Erythroblast (primary cell): ENCODE data around the gene AP1G2.
A peak's percentile ranks its signal among the peaks of the same experiment; 100 is the strongest.

Source experiments
- DNase-seq, 2 experiments: peaks; one replicate each; lab custom pipeline; 2025; lab: John Stamatoyannopoulos, UW
- GATA1 ChIP-seq: IDR thresholded peaks from 2 replicates; pipeline ENCODE4 v1.6.1; 2011; ENCODE audit warnings: low read depth, mild to moderate bottlenecking, control low read depth, low read length, moderate library complexity
- POLR2A ChIP-seq: IDR thresholded peaks from 2 replicates; pipeline ENCODE4 v1.6.1; 2011; ENCODE audit warnings: mild to moderate bottlenecking, low read length

AP1G2 gene

GRCh38 chr14:23561873-23562821 lies 5.4 kb downstream of the AP1G2 start:
- no peak for DNase-seq
- no peak for TF ChIP-seq POLR2A

GRCh38 chr14:23561259-23561658 lies 6.3 kb downstream of the AP1G2 start:
- DNase-seq, result no peak
- TF ChIP-seq GATA1, result no peak
- no peak for TF ChIP-seq POLR2A

GRCh38 chr14:23559926-23560520 lies 7.6 kb downstream of the AP1G2 start:
- no peak for TF ChIP-seq POLR2A
- TF ChIP-seq GATA1, result no peak
- DNase-seq, result no peak

- DNase-seq, result peak; percentile 76 to 86
- TF ChIP-seq GATA1 (no peak), POLR2A (no peak)
Measured at GRCh38 chr14:23559010-23559925, 8.3 kb downstream of the AP1G2 start.

- no peak for DNase-seq
- TF ChIP-seq POLR2A, result no peak
- TF ChIP-seq GATA1, result no peak
Measured at GRCh38 chr14:23558346-23559009, 9.1 kb downstream of the AP1G2 start.

GRCh38 chr14:23557946-23558345 lies 9.6 kb downstream of the AP1G2 start:
- DNase-seq, result no peak
- TF ChIP-seq POLR2A, result no peak
- no peak for TF ChIP-seq GATA1

- DNase-seq, result no peak
Measured at GRCh38 chr14:23557521-23557920, 10.1 kb downstream of the AP1G2 start.

GRCh38 chr14:23556700-23557440 lies 10.7 kb downstream of the AP1G2 start:
- TF ChIP-seq GATA1 (no peak), POLR2A (no peak)
- no peak for DNase-seq

More at GRCh38 chr14:23557521-23557920, 10.1 kb downstream of the AP1G2 start:
- no peak for TF ChIP-seq POLR2A
- no peak for TF ChIP-seq GATA1

GRCh38 chr14:23555882-23556699 lies 11.5 kb downstream of the AP1G2 start, which contains the start of gene THTPA:
THTPA (plus strand) TSS chr14:23556271; CDS start chr14:23556758, 487 bp downstream.
- DNase-seq, result peak; percentile 90 to 93
- peak; percentile 80 for TF ChIP-seq POLR2A
- no peak for TF ChIP-seq GATA1

GRCh38 chr14:23555533-23555881 lies 12.1 kb downstream of the AP1G2 start:
- no peak for DNase-seq
- no peak for TF ChIP-seq POLR2A
- TF ChIP-seq GATA1, result no peak

GRCh38 chr14:23551266-23552028 lies 16.1 kb downstream of the AP1G2 start, which contains the start of gene ZFHX2:
ZFHX2 (minus strand) TSS chr14:23551765; CDS start chr14:23535325, 16,440 bp downstream.
- peak; percentile 65 to 71 for DNase-seq
- TF ChIP-seq POLR2A, result peak; percentile 21
- no peak for TF ChIP-seq GATA1
